ENCODE measurements around the gene TSR3. TPM values are rescaled to one million over a fixed set of nuclear protein-coding genes. Genes with fewer than 3 reads are reported as not detected.

Gene TSR3
- total and polyA plus RNA-seq, 10 donors: 31.1 to 73.1 (median 47.2) TPM

DNA sequence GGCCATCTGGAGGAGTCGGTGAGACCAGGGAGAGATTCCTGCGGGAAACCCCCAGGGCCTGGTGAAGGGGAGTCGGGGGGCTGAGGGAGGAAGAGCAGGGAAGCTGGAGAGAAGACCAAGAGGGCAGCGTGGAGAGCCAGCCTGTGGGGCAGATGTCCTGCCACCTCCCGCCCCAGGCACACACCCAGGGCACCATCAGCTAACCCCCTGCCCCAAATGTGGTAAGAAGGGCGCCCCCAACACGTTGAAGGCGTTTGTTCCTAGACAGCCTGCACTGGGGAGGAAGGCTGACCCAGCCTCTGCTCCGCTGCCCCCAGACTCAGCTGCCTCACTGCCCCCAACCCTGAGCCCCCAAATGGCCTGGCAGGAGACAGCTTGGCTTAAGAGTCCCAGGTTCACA lies 16.9 kb downstream of the TSR3 start:
- DNase-seq: no peak
- H3K4me1 ChIP-seq: peaks cover 27 to 70% (median 53%) of the 10 kb centered on the region in 6 donors
- H3K27me3 ChIP-seq (replicated peaks in 1 of 7): peaks cover 13 to 87% (median 47%) of the 10 kb centered on the region in 7 donors
- H3K9me3 ChIP-seq: peaks cover 0 to 9% (median 7%) of the 10 kb centered on the region in 8 donors
- H3K4me3 ChIP-seq: peak overlapping the region in 1 of 8 donors; percentile 78
- intact Hi-C loops (cut with DNase I; ENCODE audit: low total_unique reads): no loop called here
- TF ChIP-seq, protein P1, sequence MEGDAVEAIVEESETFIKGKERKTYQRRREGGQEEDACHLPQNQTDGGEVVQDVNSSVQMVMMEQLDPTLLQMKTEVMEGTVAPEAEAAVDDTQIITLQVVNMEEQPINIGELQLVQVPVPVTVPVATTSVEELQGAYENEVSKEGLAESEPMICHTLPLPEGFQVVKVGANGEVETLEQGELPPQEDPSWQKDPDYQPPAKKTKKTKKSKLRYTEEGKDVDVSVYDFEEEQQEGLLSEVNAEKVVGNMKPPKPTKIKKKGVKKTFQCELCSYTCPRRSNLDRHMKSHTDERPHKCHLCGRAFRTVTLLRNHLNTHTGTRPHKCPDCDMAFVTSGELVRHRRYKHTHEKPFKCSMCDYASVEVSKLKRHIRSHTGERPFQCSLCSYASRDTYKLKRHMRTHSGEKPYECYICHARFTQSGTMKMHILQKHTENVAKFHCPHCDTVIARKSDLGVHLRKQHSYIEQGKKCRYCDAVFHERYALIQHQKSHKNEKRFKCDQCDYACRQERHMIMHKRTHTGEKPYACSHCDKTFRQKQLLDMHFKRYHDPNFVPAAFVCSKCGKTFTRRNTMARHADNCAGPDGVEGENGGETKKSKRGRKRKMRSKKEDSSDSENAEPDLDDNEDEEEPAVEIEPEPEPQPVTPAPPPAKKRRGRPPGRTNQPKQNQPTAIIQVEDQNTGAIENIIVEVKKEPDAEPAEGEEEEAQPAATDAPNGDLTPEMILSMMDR (IDR thresholded peaks at IDR 0.05 in 8 of 11, conservative IDR thresholded peaks at IDR 0.05 in 3 of 11): no peak
- H3K36me3 ChIP-seq: no peaks in the 10 kb centered on the region
- H3K27ac ChIP-seq: no peak overlapping the region
- WGBS, 5 donors: 34 to 47% (median 42%) methylated on average over 4 to 9 of the region's 9 CpGs

DNA sequence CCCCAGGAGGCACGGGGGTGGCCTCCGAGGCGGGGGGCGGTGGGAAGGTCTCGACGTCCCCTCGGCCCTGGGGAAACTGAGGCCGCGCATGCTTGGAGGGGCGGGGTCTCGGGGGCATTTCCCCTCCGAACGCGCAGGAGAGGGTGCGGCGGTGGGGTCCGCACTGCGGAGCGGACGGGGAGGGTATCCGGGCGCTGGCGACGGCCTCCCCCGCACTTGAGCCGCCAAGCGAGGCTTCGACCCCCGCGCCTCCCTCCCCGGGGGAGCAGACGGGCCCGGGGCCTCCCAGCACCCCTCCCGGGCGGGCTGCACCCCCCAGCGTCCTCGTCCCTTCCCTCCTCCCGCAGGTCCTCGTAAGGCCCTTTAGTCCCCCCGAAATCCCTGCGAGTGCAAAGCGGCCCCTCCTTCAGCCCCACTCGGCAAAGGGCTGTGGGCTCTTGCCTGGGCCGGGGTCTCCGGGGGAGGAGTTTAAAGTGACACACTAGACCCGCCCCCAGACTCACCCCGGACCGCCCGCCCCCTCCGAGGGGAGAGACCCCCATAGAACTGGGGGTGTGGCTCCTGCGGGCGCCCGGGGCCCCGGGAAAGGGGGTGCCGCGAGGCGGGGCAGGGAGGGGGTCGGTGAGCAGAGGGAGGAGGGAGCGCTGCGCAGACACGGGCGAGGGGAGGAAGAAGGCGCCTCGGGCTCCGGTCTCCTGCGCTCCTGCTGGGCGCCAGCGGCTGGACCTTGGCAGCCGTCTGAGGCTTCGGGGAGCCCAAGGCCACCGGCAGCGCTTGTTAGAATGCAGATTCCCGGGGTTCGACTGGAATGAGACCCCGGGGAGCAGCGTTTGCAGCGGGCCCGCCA lies 17.6 kb downstream of the TSR3 start:
- H3K4me3 ChIP-seq: peak overlapping the region; percentile 16 to 78 (median 44)

DNA sequence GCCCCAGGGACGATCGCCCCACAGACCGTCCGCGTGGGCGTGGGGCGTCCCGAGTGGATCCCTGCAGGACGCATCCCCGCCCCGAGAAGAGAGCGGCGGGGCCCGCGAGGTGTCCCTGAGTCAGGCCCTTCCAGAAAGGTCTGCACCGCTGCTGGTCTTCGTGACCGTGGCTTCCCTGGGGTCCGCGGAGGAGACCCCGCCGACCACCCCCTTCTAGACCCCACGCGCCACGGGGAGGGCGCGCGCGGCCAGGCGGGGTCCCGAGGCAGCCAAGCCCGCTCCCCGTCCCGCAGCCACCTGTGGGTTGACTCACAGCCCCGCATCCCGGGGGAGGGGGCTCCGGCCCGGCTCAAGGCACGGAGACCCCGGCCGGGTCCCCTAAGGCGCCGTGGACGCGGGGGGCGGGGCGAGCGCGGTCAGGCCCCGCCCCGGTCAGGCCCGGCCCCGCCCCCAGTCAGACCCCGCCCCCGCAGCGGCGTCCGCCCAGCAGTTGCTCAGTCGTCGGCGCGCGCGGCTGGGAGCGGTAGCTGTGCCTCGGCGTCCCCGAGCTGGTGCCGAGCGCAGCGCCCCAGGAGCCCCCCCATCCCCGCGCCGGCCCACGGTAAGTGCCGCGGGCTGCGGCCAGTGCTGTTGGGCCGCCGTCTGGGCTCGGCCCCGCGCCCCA lies 18.4 kb downstream of the TSR3 start, which contains the start of gene BAIAP3:
Gene BAIAP3, plus strand, starts transcription at position 497 of the 664 bp plus-strand sequence. CDS start 4,905 bp downstream, outside the sequence.
- peak within 1 kb of the TSS; percentile 16 to 78 (median 44) for H3K4me3 ChIP-seq
- H3K27ac ChIP-seq: peak within 1 kb of the TSS in 7 of 8 donors; percentile 2 to 81 (median 71)
- peaks cover 0 to 9% (median 7%) of the 10 kb centered on the region in 8 donors for H3K9me3 ChIP-seq
- intact Hi-C loops (cut with DNase I; ENCODE audit: low total_unique reads): no loop called here
- peak; percentile 88 for DNase-seq
- TF ChIP-seq, protein P1 (IDR thresholded peaks at IDR 0.05 in 8 of 11, conservative IDR thresholded peaks at IDR 0.05 in 3 of 11): no peak
- peak; percentile 73 to 78 (median 77) for TF ChIP-seq POLR2AphosphoS5 (IDR thresholded peaks at IDR 0.05)
- peaks cover 27 to 70% (median 53%) of the 10 kb centered on the region in 6 donors for H3K4me1 ChIP-seq
- no peaks in the 10 kb centered on the region for H3K36me3 ChIP-seq
- 2 to 8% (median 5%) methylated on average over 7 to 83 of the region's 83 CpGs for WGBS, 5 donors
- peaks cover 13 to 83% (median 47%) of the 10 kb centered on the region in 7 donors for H3K27me3 ChIP-seq (replicated peaks in 1 of 7)

More for the DNA sequence above, 17.6 kb downstream of the TSR3 start:
- DNase-seq: no peak
- intact Hi-C loops (cut with DNase I; ENCODE audit: low total_unique reads): no loop called here
- TF ChIP-seq, protein P1 (IDR thresholded peaks at IDR 0.05 in 8 of 11, conservative IDR thresholded peaks at IDR 0.05 in 3 of 11): no peak
- TF ChIP-seq POLR2A (IDR thresholded peaks at IDR 0.05) (no peak), POLR2AphosphoS5 (IDR thresholded peaks at IDR 0.05) (no peak)
- Histone ChIP-seq H3K27ac (peak overlapping the region in 3 of 8 donors; percentile 32 to 50 (median 50)), H3K36me3 (no peaks in the 10 kb centered on the region), H3K4me1 (peaks cover 27 to 70% (median 53%) of the 10 kb centered on the region in 6 donors), H3K27me3 (replicated peaks in 1 of 7) (peaks cover 13 to 87% (median 47%) of the 10 kb centered on the region in 7 donors), H3K9me3 (peaks cover 0 to 9% (median 7%) of the 10 kb centered on the region in 8 donors)
- WGBS, 5 donors: 2 to 6% (median 3%) methylated on average over 52 to 78 of the region's 78 CpGs

Measured in spleen (tissue), 11 donors.